ENCODE results near the gene ZNF700. TPM values are rescaled to one million over a fixed set of nuclear protein-coding genes. Genes with fewer than 3 reads are reported as not detected.

Gene ZNF700
- total and polyA plus RNA-seq, 2 donors (not counting 1 experiment from before 2014, with no cell fraction given) = 14.3 to 34.9 TPM

GRCh38 chr19:11987405-11988281 lies 62.7 kb downstream of the ZNF700 start:
- DNase-seq (peak; percentile 93), ATAC-seq (ENCODE audit: low read depth) (peak; percentile 93)
- ChIA-PET POLR2A (interaction anchor here (0.6 to 3.5 kb wide), 7 partner anchors 20 to 607 kb away, joined by 4 to 38 read pairs (median 6); partner anchors contain the start of genes ZNF433, ZNF44, ZNF700 and ZNF763), CTCF (interaction anchor here (0.7 to 7.3 kb wide), 30 partner anchors 7 to 427 kb away, joined by 3 to 173 read pairs (median 4); partner anchors contain the start of genes ZNF20, ZNF433, ZNF440 and ZNF442)
- TF ChIP-seq, protein P1, sequence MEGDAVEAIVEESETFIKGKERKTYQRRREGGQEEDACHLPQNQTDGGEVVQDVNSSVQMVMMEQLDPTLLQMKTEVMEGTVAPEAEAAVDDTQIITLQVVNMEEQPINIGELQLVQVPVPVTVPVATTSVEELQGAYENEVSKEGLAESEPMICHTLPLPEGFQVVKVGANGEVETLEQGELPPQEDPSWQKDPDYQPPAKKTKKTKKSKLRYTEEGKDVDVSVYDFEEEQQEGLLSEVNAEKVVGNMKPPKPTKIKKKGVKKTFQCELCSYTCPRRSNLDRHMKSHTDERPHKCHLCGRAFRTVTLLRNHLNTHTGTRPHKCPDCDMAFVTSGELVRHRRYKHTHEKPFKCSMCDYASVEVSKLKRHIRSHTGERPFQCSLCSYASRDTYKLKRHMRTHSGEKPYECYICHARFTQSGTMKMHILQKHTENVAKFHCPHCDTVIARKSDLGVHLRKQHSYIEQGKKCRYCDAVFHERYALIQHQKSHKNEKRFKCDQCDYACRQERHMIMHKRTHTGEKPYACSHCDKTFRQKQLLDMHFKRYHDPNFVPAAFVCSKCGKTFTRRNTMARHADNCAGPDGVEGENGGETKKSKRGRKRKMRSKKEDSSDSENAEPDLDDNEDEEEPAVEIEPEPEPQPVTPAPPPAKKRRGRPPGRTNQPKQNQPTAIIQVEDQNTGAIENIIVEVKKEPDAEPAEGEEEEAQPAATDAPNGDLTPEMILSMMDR (IDR thresholded peaks at IDR 0.05) = no peak
- TF ChIP-seq EZH2 (IDR thresholded peaks at IDR 0.05; ENCODE audit: borderline replicate concordance, insufficient read depth, low read depth, low read length, poor library complexity, severe bottlenecking) = no peak
- H3K9ac ChIP-seq (ENCODE audit: low read length) = peak overlapping the region; percentile 95
- peaks cover 0 to 10% (median 4%) of the 10 kb centered on the region in 3 donors for H3K9me3 ChIP-seq (ENCODE audit: control extremely low read depth in 1 of 3, control insufficient read depth in 2 of 3, insufficient read depth in 1 of 3, low read length in 2 of 3)
- H4K20me1 ChIP-seq (ENCODE audit: control insufficient read depth, insufficient read depth, low read length, poor library complexity, severe bottlenecking) = peaks cover 21% of the 10 kb centered on the region
- peak overlapping the region; percentile 96 for H3K4me2 ChIP-seq (replicated peaks; ENCODE audit: low read depth, low read length, poor library complexity, severe bottlenecking)
- Mint-ChIP-seq H3K4me1 (peaks cover 24% of the 10 kb centered on the region), H3K27ac (peak overlapping the region; percentile 89), H3K9me3 (ENCODE audit: insufficient read depth) (no peaks in the 10 kb centered on the region), H3K27me3 (no peaks in the 10 kb centered on the region), H3K4me3 (peak overlapping the region; percentile 96)
- no peaks in the 10 kb centered on the region for H3K27me3 ChIP-seq (replicated peaks in 1 of 4; ENCODE audit: control extremely low read depth in 1 of 4, control insufficient read depth in 3 of 4, insufficient read depth in 4 of 4, low read length in 3 of 4)
- WGBS (ENCODE audit: insufficient coverage) = under 1% methylated on average over 52 of the region's 54 CpGs
- H3K36me3 ChIP-seq (replicated peaks in 1 of 2; ENCODE audit: control extremely low read depth in 1 of 2, control insufficient read depth in 1 of 2, extremely low read depth in 1 of 2, insufficient read depth in 2 of 2, low read length in 1 of 2) = no peaks in the 10 kb centered on the region
- peak overlapping the region; percentile 85 to 92 for H3K27ac ChIP-seq (ENCODE audit: low read length in 2 of 2)
- intact Hi-C loops (cut with micrococcal nuclease) = loop anchor here (1.0 to 5.0 kb wide), 6 partner anchors 23 to 189 kb away; partner anchors contain the start of genes ZNF440, ZNF491 and ZNF844
- peaks cover 42% of the 10 kb centered on the region for H3K79me2 ChIP-seq (ENCODE audit: control insufficient read depth, insufficient read depth, low read length)
- peak overlapping the region; percentile 90 for H2AFZ ChIP-seq (ENCODE audit: insufficient read depth, low read depth, low read length, poor library complexity, severe bottlenecking)
- H3K4me1 ChIP-seq (ENCODE audit: control insufficient read depth in 2 of 2, insufficient read depth in 2 of 2, low read length in 2 of 2) = peaks cover 0 to 5% of the 10 kb centered on the region in 2 donors
- H3K4me3 ChIP-seq (ENCODE audit: control extremely low read depth in 1 of 5, extremely low read depth in 1 of 5, insufficient read depth in 1 of 5, low read depth in 2 of 5, low read length in 4 of 5) = peak overlapping the region; percentile 86 to 98 (median 97)

Data from B cell (primary cell).